IMR-90 (cell line): ENCODE data around the gene CBX3. TPM values are rescaled to one million over a fixed set of nuclear protein-coding genes. Genes with fewer than 3 reads are reported as not detected.

Source experiments
- polyA plus RNA-seq, 3 experiments: library from polyadenylated mRNA; depleted of rRNA; stranded (reverse); fragments of >200 nt; gene quantifications; 2 replicates each; pipeline ENCODE4 v1.2.3, GENCODE V29; 2012; ENCODE audit warnings: low replicate concordance in 1 of 3
- total RNA-seq: library from RNA; depleted of rRNA; stranded (reverse); fragments of >200 nt; gene quantifications from 2 replicates; pipeline ENCODE4 v1.2.3, GENCODE V29; 2012; rRNA removed

Gene CBX3
- total and polyA plus RNA-seq, 2 of the 4 experiments (the other 2 are of a cell fraction): 38.2 to 76.5 TPM

Other genes starting within 250 kb of the CBX3 start
- 37.8 and 43.2 TPM in 2 replicates for gene NFE2L3, start 49.5 kb upstream of the CBX3 start, total RNA-seq
- 22.8 and 28.0 TPM in 2 replicates for gene NFE2L3, start 49.5 kb upstream of the CBX3 start, polyA plus RNA-seq (2012; rRNA removed)
- 49.3 and 118 TPM in 2 replicates for gene HNRNPA2B1, start 999 bp upstream of the CBX3 start, total RNA-seq
- gene HNRNPA2B1, start 999 bp upstream of the CBX3 start, polyA plus RNA-seq (2012; rRNA removed): 417 and 515 TPM in 2 replicates
- gene SNX10, start 90.1 kb downstream of the CBX3 start, total RNA-seq: not detected in 2 replicates
- not detected in 2 replicates for gene SNX10, start 90.1 kb downstream of the CBX3 start, polyA plus RNA-seq (2012; rRNA removed)